ENCODE measurements around the gene ADAMTS2.

The ADAMTS2 gene

GRCh38 chr5:179194941-179195381 lies 150.3 kb downstream of the ADAMTS2 start:
- no peak for DNase-seq (ENCODE audit: low read depth in 2 of 2)

DNA sequence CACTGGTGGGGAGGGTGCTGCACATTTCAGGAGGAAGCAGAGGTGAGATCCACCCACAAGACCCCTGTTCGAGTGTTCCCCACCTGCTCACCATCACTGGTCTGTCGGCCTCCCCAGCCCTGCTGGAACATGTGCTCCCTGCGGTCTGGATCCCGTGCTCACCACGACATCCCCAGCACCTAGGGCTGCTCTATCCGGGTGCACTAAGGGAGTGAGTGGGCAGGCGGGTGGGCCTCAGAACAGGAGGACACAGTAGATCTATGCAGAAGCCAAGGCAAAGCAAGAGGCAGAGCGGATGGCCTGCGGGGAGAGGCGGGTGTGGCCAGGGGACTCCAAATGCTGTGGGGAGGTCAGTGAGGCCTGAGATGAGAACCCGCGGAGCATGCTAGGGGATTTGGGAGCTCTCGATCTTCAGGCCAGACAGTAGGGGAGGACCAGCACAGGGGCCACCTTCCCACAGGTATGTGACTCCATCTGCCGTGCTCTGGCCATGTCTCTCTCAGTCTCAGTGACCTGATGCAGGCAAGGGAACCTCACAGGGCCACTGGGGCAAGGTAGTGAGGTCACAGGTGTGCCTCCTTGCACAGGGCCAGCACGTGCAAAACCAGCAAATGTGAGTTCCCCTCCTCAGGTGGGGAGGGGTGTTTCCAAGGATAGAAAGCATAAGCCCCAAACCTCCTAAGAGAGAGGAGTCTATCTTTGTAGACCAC lies 150.9 kb downstream of the ADAMTS2 start:
- no peak for DNase-seq (ENCODE audit: low read depth in 2 of 2)

GRCh38 chr5:179193746-179194145 lies 151.5 kb downstream of the ADAMTS2 start:
- DNase-seq (ENCODE audit: low read depth in 2 of 2), result no peak

GRCh38 chr5:179192891-179193470 lies 152.3 kb downstream of the ADAMTS2 start:
- no peak for DNase-seq (ENCODE audit: low read depth in 2 of 2)

- no peak for DNase-seq (ENCODE audit: low read depth in 2 of 2)
Measured at GRCh38 chr5:179192185-179192890, 152.9 kb downstream of the ADAMTS2 start.

DNA sequence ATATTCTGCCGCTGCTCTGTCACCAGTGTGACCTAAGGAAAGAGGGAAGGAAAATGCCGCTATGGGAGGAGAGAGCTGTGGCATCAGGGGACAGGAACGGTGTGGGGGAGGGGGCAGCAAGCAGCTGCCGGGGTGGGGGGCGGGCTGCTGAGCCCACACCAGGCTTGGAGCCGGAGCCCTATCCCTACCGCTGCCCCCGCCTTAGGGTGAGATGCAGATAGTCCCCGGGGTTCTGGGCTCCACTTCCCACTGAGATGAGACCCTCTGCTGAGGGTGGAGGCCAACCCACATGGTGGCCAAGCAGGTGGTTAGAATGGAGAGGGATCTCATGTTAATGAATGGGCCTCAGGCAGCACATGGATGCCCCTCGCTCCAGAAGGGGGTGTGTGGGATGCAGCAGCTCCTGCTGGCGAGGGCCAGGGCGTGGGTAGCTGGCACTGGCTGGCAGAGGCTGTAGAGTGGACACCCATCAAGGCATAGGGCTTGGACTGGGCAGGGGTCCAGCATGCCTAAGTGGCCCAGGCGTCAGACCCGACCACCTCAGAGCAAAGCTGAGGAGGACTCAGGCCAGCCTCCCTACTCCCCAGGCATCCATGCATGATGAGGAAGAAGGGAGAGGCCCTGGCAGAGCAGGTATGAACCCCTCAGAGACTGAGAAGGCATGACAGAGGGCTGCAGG lies 153.6 kb downstream of the ADAMTS2 start:
- no peak for DNase-seq (ENCODE audit: low read depth in 2 of 2)

DNA sequence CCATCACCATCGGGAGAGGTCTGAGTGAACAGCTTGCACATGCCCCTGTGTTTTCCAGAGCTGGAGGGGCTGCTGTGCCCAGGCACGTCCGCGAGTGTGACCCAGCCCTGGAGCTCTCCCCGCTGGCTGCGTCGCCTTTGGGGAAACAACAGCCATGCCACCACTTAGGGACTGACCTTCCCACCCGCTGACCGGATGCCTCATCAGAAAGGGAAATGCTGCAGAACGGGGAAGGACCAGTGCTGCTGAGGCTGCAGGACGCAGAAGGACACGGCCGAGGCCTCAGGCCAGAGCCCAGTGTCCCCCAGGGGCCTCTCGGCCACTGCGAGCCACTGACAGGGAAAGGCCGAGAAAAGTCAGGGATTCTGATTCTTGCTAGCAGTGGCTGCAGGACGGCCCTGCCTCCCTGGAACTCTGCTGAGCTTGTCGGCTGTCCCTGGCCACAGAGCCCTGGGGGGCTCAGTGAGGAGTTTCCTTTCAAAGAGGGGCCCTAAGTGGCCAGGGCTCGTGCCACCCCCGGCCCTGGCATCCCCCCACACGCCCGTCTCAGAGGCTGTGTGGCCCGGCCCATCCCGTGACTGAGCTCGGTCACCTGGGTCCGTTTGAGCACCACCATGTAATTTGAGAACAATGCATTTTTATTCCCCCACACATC lies 154.3 kb downstream of the ADAMTS2 start:
- DNase-seq (ENCODE audit: low read depth in 2 of 2), result no peak

- DNase-seq (ENCODE audit: low read depth in 2 of 2), result no peak
Measured at GRCh38 chr5:179188636-179189035, 156.6 kb downstream of the ADAMTS2 start.

GRCh38 chr5:179187681-179188575 lies 157.3 kb downstream of the ADAMTS2 start:
- no peak for DNase-seq (ENCODE audit: low read depth in 2 of 2)

DNA sequence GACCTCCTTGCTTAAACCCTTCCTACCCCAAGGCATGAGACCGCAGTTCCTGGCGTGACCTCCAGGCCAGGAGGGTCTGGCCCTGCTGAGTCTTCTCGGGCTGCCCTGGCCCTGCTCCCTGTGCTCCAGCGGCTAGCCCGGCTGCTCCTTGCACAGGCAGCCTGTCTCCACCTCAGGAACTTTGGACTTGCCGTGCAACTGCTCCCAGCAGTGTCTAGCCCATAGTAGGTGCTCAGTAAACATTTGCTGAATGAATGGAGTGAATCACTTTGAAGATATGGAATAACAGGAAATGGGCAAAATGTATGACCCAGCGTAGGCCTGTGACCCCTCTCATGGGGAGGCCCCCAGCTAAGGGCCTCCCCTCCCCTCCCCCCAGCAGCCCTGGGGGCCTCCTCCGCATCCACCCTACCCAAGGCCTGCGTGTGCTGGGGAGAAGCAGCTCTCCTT lies 158.0 kb downstream of the ADAMTS2 start:
- DNase-seq (ENCODE audit: low read depth in 2 of 2), result no peak

- no peak for DNase-seq (ENCODE audit: low read depth in 2 of 2)
Measured at GRCh38 chr5:179186801-179187200, 158.5 kb downstream of the ADAMTS2 start.

GRCh38 chr5:179185941-179186411 lies 159.3 kb downstream of the ADAMTS2 start:
- no peak for DNase-seq (ENCODE audit: low read depth in 2 of 2)

DNA sequence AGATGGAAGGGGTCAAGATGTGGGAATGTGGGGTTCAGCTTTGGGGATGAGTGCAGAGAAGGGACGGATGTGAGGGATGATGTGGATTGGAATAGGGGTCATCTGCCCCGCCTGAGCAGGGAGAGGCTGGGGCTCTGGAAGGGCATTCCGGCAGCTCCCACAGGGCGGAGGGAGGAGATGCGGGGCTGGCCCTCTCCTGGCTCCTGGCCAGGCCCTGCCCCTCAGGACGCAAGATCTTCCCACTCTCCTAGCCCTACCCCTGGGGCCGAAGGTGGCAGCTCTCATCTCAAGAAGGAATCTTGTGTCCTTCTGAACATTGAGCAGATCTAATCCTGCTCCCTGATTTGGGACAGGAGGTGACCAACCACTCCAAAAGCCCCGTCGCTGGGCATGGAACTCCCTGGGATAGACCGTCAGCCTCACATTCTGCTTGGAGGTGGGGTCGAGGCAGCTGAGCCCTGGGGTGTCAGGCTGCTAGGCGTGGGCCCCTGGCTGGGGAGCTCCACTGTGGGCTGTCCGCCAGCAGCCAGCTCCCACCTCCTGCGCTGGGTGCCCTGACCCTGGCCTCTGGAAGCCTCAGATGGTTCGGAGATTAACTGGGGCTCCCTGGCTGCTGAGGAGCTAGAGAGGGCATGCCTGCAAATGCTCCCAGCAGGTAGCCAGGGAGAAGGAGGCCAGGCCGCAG lies 159.9 kb downstream of the ADAMTS2 start:
- no peak for DNase-seq (ENCODE audit: low read depth in 2 of 2)

DNA sequence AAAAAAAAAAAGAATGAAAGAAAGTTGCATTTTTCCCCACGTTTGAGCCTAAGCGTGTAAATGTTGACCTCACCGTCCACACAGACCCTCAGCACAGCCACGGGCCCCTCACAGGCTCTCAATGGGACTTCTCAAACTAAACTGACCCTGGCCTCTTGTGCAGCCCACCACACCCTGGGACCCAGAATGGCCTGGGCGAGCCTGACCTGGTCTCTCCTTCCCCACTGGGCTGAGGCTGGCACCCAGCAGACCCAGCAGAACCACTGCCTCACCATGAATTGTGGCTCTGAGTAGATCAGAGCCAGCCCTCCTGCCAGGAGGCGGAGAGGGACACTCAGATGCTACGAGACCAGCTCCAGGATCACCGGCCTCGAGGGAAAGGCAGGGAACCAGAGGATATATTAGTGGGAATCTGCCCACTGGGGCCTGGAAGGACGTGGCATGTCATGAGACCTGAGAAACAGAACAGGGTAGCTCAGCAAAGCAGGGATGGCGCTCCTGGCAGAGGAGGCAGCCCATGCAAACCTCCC lies 160.7 kb downstream of the ADAMTS2 start:
- no peak for DNase-seq (ENCODE audit: low read depth in 2 of 2)

DNA sequence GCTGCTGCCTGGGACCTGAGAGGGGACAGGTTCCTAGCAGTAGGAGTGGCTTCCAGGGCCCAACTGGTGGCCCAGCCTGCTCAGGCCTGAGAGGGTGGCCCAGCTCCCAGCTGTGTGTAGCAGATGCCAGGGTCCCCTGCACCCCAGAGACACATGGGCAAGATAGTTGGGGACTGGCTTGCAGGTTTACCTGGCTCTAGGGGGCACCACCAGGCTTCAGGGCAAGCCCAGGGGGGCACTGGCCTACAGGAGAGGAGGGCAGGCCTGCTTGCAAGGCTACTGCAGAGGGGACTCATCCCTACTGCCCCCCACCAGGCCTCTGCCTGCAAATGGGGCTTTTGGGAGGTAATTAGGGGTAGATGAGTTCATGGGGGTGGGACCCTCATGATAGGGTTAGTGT lies 161.8 kb downstream of the ADAMTS2 start:
- DNase-seq (ENCODE audit: low read depth in 2 of 2), result no peak

GRCh38 chr5:179182601-179183000 lies 162.7 kb downstream of the ADAMTS2 start:
- DNase-seq (ENCODE audit: low read depth in 2 of 2), result no peak

- DNase-seq (ENCODE audit: low read depth in 2 of 2), result no peak
Measured at GRCh38 chr5:179181988-179182387, 163.3 kb downstream of the ADAMTS2 start.

GRCh38 chr5:179180921-179181645 lies 164.2 kb downstream of the ADAMTS2 start:
- no peak for DNase-seq (ENCODE audit: low read depth in 2 of 2)

DNA sequence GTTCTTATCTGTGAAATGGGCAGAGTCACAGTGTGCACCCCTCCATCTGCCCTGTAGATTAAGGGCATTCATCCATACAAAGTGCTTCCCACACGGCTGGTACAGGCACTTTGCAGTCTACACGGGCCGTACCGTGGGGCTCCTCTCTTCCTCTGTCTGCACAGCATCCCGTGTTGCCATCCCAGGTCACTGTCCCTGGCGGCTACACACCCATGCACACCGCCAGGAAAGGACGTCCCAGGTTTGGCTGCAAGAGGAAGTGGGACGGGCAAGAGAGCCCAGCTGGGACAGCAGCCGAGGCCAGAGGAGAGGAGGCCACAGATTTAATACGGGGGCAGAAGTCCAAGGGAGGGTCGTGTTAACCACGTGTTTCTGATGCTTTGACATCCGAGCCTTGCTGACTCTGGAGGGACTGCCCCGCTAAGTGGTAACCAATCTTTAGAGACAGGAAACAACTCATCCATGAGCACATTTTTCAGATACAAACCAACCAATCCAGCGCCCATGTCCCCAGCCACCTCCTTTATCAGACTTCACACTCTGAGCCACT lies 165.1 kb downstream of the ADAMTS2 start:
- DNase-seq (ENCODE audit: low read depth in 2 of 2), result no peak
